Hair follicle dermal papilla cell (primary cell): Measurements from ENCODE around the gene SYNGR1. TPM values are rescaled to one million over a fixed set of nuclear protein-coding genes. Genes with fewer than 3 reads are reported as not detected.

Experiments
- small RNA-seq: library from RNA; depleted of rRNA; stranded (forward); fragments of <200 nt; gene quantifications from one replicate; pipeline ENCODE3, GENCODE V24; 2012
- total RNA-seq: library from RNA; depleted of rRNA; stranded (reverse); fragments of >200 nt; gene quantifications from 2 replicates; pipeline ENCODE4 v1.2.3, GENCODE V29; 2012

The SYNGR1 gene
- total RNA-seq = 6.6 and 12.2 TPM in 2 replicates

DNA sequence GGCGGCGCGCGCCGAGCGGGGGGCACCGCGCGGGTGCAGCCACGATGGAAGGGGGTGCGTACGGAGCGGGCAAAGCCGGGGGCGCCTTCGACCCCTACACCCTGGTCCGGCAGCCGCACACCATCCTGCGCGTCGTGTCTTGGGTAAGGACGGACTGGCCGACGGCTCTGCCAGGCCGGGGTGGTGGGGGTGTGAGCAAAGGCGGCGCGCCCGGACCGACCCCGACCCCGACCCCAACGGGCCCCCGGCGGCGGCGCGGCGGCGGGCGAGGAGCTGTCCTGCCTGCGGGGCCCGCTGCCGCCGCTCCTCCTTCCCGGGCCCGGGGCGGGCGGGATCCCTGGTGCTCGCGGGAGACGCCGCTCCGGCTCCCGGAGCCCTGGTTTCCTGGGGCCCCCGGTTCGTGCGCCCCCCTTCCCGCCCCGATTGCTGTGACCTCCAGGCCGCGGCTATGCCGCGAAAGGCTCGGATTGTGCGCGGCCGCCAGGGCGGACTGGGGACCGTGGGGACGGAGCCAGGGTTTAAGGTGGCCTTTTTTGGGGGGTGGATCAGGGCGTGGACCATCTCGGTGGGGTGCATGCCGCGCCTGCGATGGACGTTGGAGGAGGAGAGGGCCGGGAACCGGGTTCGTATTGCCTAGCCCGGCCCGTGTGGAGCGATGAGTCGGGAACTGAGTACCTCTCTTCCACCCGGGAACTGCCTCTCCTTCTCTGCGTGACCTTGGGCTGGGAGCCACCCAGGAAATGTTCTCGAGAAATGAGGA is at the start of gene SYNGR1:
Gene SYNGR1 (plus strand): TSS at position 25 of the 760 bp plus-strand sequence. CDS start 20 bp downstream, at position 45.

DNA sequence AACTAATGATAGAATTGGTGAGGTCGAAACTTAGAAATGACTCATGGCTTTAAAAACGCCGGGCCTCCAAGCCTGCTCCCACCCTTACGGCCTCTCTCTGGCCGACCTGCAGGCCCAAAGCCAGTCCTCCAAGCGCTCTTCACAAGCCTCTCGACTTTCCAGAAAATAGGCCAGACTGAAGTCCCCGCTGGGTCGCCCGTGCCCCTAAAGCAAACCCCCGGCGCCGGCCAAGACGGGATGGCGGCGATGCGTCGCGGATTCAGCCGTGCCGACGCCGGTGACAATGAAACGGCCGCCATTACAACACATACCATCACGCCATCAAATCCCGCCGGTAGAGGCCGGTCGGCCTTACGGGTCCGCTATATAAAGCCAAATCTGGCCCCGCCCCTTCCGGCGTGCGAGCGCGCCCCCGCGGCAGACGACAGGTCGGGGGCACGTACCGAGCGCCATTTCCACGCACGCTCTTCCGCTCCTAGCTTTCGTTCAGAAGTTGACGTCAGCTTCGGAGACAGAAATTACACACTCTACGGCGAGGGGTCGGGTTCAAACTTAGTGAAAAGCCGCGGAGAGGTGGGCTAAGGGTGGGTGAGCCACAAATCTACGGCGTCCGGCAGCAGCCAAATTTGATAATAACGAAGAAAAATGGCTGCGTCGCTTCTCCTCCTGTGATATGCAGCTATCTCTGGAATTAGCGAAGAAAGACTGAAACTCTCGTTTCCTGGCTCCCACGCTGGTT is 30.3 kb upstream of the SYNGR1 start, which contains the start of gene RPL3:
Gene RPL3 (minus strand): TSS at position 340 of the 739 bp plus-strand sequence. CDS start 26 bp downstream, at position 314.

Small RNAs within 50 kb of the gene (small RNA-seq; reads per million reads assigned to genes)
- gene SNORD43 = not detected
- gene SNORD83A = 12,885 reads per million, percentile 100 among the genes with 10 or more reads in this experiment
- gene SNORD83B = not detected

Other genes with a start within 250 kb of the SYNGR1 start
- gene CBX7, start 197.3 kb upstream of the SYNGR1 start, total RNA-seq = 6.7 and 8.3 TPM in 2 replicates
- gene PDGFB, start 105.0 kb upstream of the SYNGR1 start, total RNA-seq = 0.12 and 0.16 TPM in 2 replicates
- gene RPL3, start 30.4 kb upstream of the SYNGR1 start, total RNA-seq = 1,564 and 1,887 TPM in 2 replicates
- 14.9 and 15.8 TPM in 2 replicates for gene TAB1, start 49.8 kb downstream of the SYNGR1 start, total RNA-seq
- 0.16 and 0.36 TPM in 2 replicates for gene MGAT3, start 107.0 kb downstream of the SYNGR1 start, total RNA-seq
- 33.3 and 36.8 TPM in 2 replicates for gene MIEF1, start 152.3 kb downstream of the SYNGR1 start, total RNA-seq
- 397 and 471 TPM in 2 replicates for gene ATF4, start 170.6 kb downstream of the SYNGR1 start, total RNA-seq
- gene RPS19BP1, start 182.8 kb downstream of the SYNGR1 start, total RNA-seq = 23.1 and 30.0 TPM in 2 replicates
- gene CACNA1I, start 220.8 kb downstream of the SYNGR1 start, total RNA-seq = under 0.01 and 0.12 TPM in 2 replicates